Kidney (tissue), 14 donors: ENCODE measurements around the gene EIF5AL1. TPM values are rescaled to one million over a fixed set of nuclear protein-coding genes. Genes with fewer than 3 reads are reported as not detected.

ENCODE experiments used
- DNase-seq, 5 donors: peaks; one replicate each; pipeline ENCODE4 v3.0.0-alpha.2; 2013 to 2020
- FAIRE-seq: peaks from 2 replicates; lab custom pipeline; 2012; peaks lifted over from hg19 to GRCh38; lab: Jason Lieb, UNC
- H3K27ac ChIP-seq, 2 donors: one replicate each; pipeline ENCODE4 v1.7.0; 2013; ENCODE audit warnings: low read depth in 2 of 2, low read length in 2 of 2, inconsistent platforms in 1 of 2
- H3K27me3 ChIP-seq: one replicate; pipeline ENCODE4 v1.7.1; 2013; ENCODE audit warnings: low read length, inconsistent platforms; ENCODE audit not compliant: control insufficient read depth, insufficient read depth
- H3K36me3 ChIP-seq, 3 donors: one replicate each; pipeline versions ENCODE4 v1.7.0 to v1.7.1; 2013; ENCODE audit warnings: low read length in 3 of 3, control low read depth in 1 of 3, inconsistent platforms in 1 of 3; ENCODE audit not compliant: insufficient read depth in 3 of 3, control insufficient read depth in 2 of 3
- H3K4me1 ChIP-seq, 3 donors: one replicate each; pipeline versions ENCODE4 v1.7.0 to v1.7.1; 2013; ENCODE audit warnings: low read length in 3 of 3, inconsistent platforms in 1 of 3, low read depth in 1 of 3; ENCODE audit not compliant: control insufficient read depth in 2 of 3, insufficient read depth in 2 of 3
- H3K4me3 ChIP-seq, 3 donors: one replicate each; pipeline versions ENCODE4 v1.7.0 to v1.8.1; 2013; ENCODE audit warnings: low read length in 3 of 3, control low read depth in 1 of 3, inconsistent platforms in 1 of 3
- H3K9ac ChIP-seq, 3 donors: one replicate each; pipeline versions ENCODE4 v1.7.0 to v1.7.1; 2013; ENCODE audit warnings: low read length in 3 of 3, control low read depth in 1 of 3, inconsistent platforms in 1 of 3
- H3K9me3 ChIP-seq, 3 donors: one replicate each; pipeline versions ENCODE4 v1.7.0 to v1.7.1; 2013; ENCODE audit warnings: low read length in 3 of 3, control low read depth in 1 of 3, inconsistent platforms in 1 of 3; ENCODE audit not compliant: control insufficient read depth in 2 of 3, insufficient read depth in 1 of 3
- CTCF ChIP-seq: IDR thresholded peaks from 3 replicates; pipeline ENCODE4 v1.5.1; 2012; ENCODE audit warnings: mild to moderate bottlenecking, moderate library complexity, borderline replicate concordance; ENCODE audit not compliant: insufficient read depth; ENCODE audit errors: extremely low read depth
- intact Hi-C: fragments of 100-400 bp; cut with DNase I; formaldehyde crosslinking; loops from one replicate; pipeline ENCODE4 v1.11.1; 2022
- polyA plus RNA-seq: library from polyadenylated mRNA; stranded (reverse); fragments of 350-450 nt; fragmentation: Illumina TruSeq; extraction: RNeasy Lipid Tissue Mini Kit (QIAGEN cat#74804); gene quantifications from one replicate; pipeline ENCODE4 v1.2.3, GENCODE V29; 2014; ENCODE audit warnings: low read depth, low replicate concordance; ENCODE audit not compliant: insufficient read depth
- total RNA-seq: library from RNA; stranded (reverse); fragmentation: NEBNext Ultra II Directional; extraction: Animal tissue kit (Norgen Biotek cat#: 25700); gene quantifications from one replicate; pipeline ENCODE4 v1.2.1, GENCODE V29; 2021
- donor health status: control.
- donor health status: control.
- donor health status: control.
- donor health status: control.
- donor health status: control.
- donor health status: DM: yes; HTN: yes; CAD: no.
- donor health status: Normal renal cell carcinoma (clear cell type).

The EIF5AL1 gene
- total and polyA plus RNA-seq, 2 donors from 2014 or later: 0.54 to 1.4 TPM

GRCh38 chr10:79468015-79468560 is 44.2 kb upstream of the EIF5AL1 start:
- Histone ChIP-seq H3K9ac (no peak overlapping the region), H3K27me3 (no peaks in the 10 kb centered on the region), H3K9me3 (no peaks in the 10 kb centered on the region), H3K27ac (no peak overlapping the region), H3K4me1 (peaks cover 0 to 4% (median 0%) of the 10 kb centered on the region in 3 donors), H3K4me3 (no peak overlapping the region), H3K36me3 (no peaks in the 10 kb centered on the region)
- TF ChIP-seq CTCF: no peak
- intact Hi-C loops: no loop called here
- FAIRE-seq (no peak), DNase-seq (no peak)

- Histone ChIP-seq H3K4me3 (no peak overlapping the region), H3K27me3 (no peaks in the 10 kb centered on the region), H3K36me3 (no peaks in the 10 kb centered on the region), H3K9ac (no peak overlapping the region), H3K4me1 (peaks cover 0 to 2% (median 0%) of the 10 kb centered on the region in 3 donors), H3K9me3 (no peaks in the 10 kb centered on the region), H3K27ac (no peak overlapping the region)
- FAIRE-seq: no peak
- TF ChIP-seq CTCF: no peak
- DNase-seq: peak in 1 of 5 donors; percentile 36
- intact Hi-C loops: no loop called here
Observed at GRCh38 chr10:79468841-79469585, 43.3 kb upstream of the EIF5AL1 start.

GRCh38 chr10:79470096-79470495 is 42.2 kb upstream of the EIF5AL1 start:
- H3K27ac ChIP-seq: no peak overlapping the region
- H3K9me3 ChIP-seq: no peaks in the 10 kb centered on the region
- TF ChIP-seq CTCF: no peak
- DNase-seq: no peak
- no peak for FAIRE-seq
- intact Hi-C loops: no loop called here
- no peak overlapping the region for H3K9ac ChIP-seq
- no peaks in the 10 kb centered on the region for H3K27me3 ChIP-seq
- H3K36me3 ChIP-seq: no peaks in the 10 kb centered on the region
- H3K4me3 ChIP-seq: no peak overlapping the region
- H3K4me1 ChIP-seq: peaks cover 0 to 2% (median 0%) of the 10 kb centered on the region in 3 donors
